Panc1 (cell line): Measurements from ENCODE around the gene TCEA3. TPM values are rescaled to one million over a fixed set of nuclear protein-coding genes. Genes with fewer than 3 reads are reported as not detected.

Source experiments
- ATAC-seq: fragments of 200-7000 bp; cut with Tn5 transposase; 2 replicates; pipeline ENCODE4 v1.9.1; 2020; ENCODE audit warnings: mild to moderate bottlenecking, moderate library complexity
- BruUV-seq: library from RNA; stranded (reverse); fragments of 400-500 nt; replicated peaks from 2 replicates; lab custom pipeline; 2021; lab: Mats Ljungman, UMichigan
- CTCF ChIA-PET: fragments of 300-600 bp; sonication (Branson Sonifier 250); formaldehyde crosslinking; loops from one replicate; lab custom pipeline; 2022; ENCODE audit warnings: antibody characterized with exemption; lab: Charles Lee
- POLR2A ChIA-PET: fragments of 300-600 bp; sonication (Branson Sonifier 250); formaldehyde crosslinking; loops from one replicate; lab custom pipeline; 2022; ENCODE audit warnings: antibody characterized with exemption; lab: Charles Lee
- DNase-seq: peaks from one replicate; pipeline ENCODE4 v3.0.0-alpha.2; 2010; ENCODE audit warnings: low read depth, low spot score
- H3K27ac ChIP-seq: 2 replicates; pipeline ENCODE4 v1.5.1; 2011; ENCODE audit warnings: mild to moderate bottlenecking, low read length, inconsistent platforms
- H3K27me3 ChIP-seq: fragments of 200-500 bp; sonication (Bioruptor generic); 2 replicates; pipeline ENCODE4 v1.6.0; 2014; ENCODE audit warnings: low read length, inconsistent platforms; ENCODE audit not compliant: control insufficient read depth, insufficient read depth
- H3K36me3 ChIP-seq: fragments of 200-500 bp; sonication (Bioruptor generic); 2 replicates; pipeline ENCODE4 v1.5.1; 2014; ENCODE audit warnings: inconsistent platforms, mild to moderate bottlenecking, low read length, moderate library complexity; ENCODE audit not compliant: control insufficient read depth, insufficient read depth
- H3K4me1 ChIP-seq: 2 replicates; pipeline ENCODE4 v1.5.1; 2011; ENCODE audit warnings: inconsistent platforms, mild to moderate bottlenecking, low read length, moderate library complexity; ENCODE audit not compliant: control insufficient read depth, insufficient read depth
- H3K4me3 ChIP-seq, 2 experiments: 2 replicates each; pipeline ENCODE4 v1.5.1; 2011 to 2012; ENCODE audit warnings: low read depth in 2 of 2, low read length in 2 of 2, mild to moderate bottlenecking in 2 of 2, inconsistent platforms in 1 of 2, moderate library complexity in 1 of 2
- H3K9me3 ChIP-seq: fragments of 200-500 bp; sonication (Bioruptor generic); 2 replicates; pipeline ENCODE4 v1.5.1; 2014; ENCODE audit warnings: low read depth, mild to moderate bottlenecking, inconsistent platforms, low read length, moderate library complexity; ENCODE audit not compliant: control insufficient read depth, insufficient read depth
- POLR2AphosphoS5 ChIP-seq: IDR thresholded peaks from 2 replicates; pipeline ENCODE4 v1.6.1; 2012; ENCODE audit warnings: mild to moderate bottlenecking, low read depth, low read length, moderate library complexity
- SIN3A ChIP-seq: IDR thresholded peaks from 2 replicates; pipeline ENCODE4 v1.6.1; 2012; ENCODE audit warnings: low read depth, mild to moderate bottlenecking, low read length, moderate library complexity, borderline replicate concordance; ENCODE audit not compliant: insufficient read depth
- TCF7L2 ChIP-seq: IDR thresholded peaks from 2 replicates; pipeline ENCODE4 v1.6.1; 2011; ENCODE audit warnings: mild to moderate bottlenecking, low read depth, low read length, inconsistent platforms
- in situ Hi-C: cut with HindIII; loops from 2 replicates; pipeline ENCODE4 v1.10.0; 2016; ENCODE audit warnings: low sequenced_read_pairs, low pct_unique_long_range_greater_than_20kb
- intact Hi-C: fragments of 100-400 bp; cut with micrococcal nuclease; formaldehyde crosslinking; loops from one replicate; pipeline ENCODE4 v1.10.0; 2022; ENCODE audit not compliant: unreplicated experiment
- total RNA-seq: library from RNA; stranded (reverse); gene quantifications from one replicate; pipeline ENCODE4 v1.2.1, GENCODE V29; 2021; ENCODE audit not compliant: unreplicated experiment
- TF ChIP-seq, protein P1 (sequence below), 2 experiments: IDR thresholded peaks; 2 replicates each; pipeline ENCODE4 v1.6.1; 2011 to 2012; ENCODE audit warnings: low read depth in 2 of 2, control low read depth in 1 of 2, low read length in 1 of 2, mild to moderate bottlenecking in 1 of 2, moderate library complexity in 1 of 2; ENCODE audit not compliant: insufficient read depth in 1 of 2
- TF ChIP-seq, protein P2 (sequence below): fragments of 450-650 bp; IDR thresholded peaks from 2 replicates; pipeline ENCODE4 v1.5.1; 2017; ENCODE audit warnings: mild to moderate bottlenecking

The TCEA3 gene
- total RNA-seq, 1 experiment from 2014 or later: 8.3 TPM

DNA sequence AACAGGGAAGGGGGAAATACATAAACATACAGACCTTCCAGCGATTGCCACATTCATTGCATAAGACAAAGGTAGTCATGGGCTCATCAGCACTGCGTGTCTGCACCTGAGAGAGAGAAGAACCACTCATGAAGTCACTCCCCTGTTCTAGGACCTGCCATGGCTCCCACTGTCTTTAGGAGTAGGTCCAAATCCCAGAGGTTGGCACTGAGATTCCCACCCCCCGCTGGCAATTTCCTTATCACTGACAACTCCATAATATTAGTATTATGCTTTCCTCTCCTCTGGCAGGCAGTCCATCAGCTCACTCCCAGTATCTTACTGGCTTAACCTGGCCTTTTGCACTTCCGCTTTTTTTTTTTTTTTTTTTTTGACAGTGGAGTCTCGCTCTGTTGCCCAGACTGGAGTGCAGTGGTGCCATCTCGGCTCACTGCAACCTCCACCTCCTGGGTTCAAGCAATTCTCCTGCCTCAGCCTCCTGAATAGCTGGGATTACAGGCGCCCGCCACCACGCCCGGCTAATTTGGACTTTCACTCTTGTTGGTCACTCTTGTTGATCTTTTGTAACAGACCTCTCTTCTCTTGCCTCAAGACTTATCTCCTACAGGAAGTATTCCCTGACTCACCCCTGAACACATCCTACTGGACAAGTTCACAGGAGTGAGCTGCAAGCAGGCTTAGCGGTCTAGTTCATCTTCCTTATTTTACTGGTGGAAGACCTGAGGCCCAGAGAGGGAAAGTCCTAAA is 40.1 kb downstream of the TCEA3 start:
- intact Hi-C loops (no loop called here), in situ Hi-C loops (no loop called here)
- Histone ChIP-seq H3K4me1 (peaks cover 7% of the 10 kb centered on the region), H3K9me3 (no peaks in the 10 kb centered on the region), H3K36me3 (no peaks in the 10 kb centered on the region), H3K27ac (no peak overlapping the region), H3K4me3 (no peak overlapping the region), H3K27me3 (no peaks in the 10 kb centered on the region)
- BruUV-seq: no TSS peak
- CTCF ChIA-PET: no interaction called here
- POLR2A ChIA-PET: no interaction called here
- no peak for TF ChIP-seq TCF7L2
- DNase-seq: no peak
- ATAC-seq: no peak

DNA sequence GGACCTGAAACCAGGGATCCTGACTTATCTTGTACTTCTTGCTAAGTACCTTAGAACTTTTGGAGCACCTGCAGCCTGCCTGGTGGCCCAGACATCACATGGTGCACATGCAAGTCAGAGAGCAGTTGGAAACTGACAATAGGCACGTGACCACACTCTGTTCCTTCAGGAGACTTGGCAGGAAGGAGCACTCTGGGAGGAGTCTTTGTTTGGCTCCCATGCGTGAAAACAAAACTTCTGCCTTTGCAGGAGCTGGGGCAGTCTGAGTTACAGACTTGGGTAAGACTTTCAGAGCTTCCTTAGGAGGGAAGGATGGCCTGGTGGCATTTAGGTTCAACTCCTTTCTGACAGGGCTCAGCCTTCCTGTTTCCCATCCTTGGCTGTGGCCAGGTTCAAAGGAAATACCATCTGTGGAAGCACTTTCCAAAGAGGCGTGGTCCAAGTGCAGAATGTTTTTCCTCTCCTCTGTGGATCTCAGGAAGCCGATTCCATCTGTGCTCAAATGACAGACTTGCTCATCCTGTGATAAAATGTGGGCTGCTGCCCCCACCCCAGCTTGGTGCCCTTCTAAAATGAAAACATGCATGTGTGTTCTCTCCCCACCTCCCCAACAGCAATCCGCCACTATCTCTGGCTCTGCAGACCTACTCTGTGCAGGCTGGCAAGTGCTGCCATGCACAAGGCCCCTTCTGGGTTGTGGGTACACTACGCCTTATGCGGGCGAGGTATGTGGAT is 40.8 kb downstream of the TCEA3 start:
- no peaks in the 10 kb centered on the region for H3K36me3 ChIP-seq
- BruUV-seq: no TSS peak
- H3K27ac ChIP-seq: no peak overlapping the region
- ChIA-PET POLR2A (no interaction called here), CTCF (no interaction called here)
- H3K4me3 ChIP-seq: no peak overlapping the region
- no peaks in the 10 kb centered on the region for H3K9me3 ChIP-seq
- H3K4me1 ChIP-seq: peaks cover 7% of the 10 kb centered on the region
- intact Hi-C loops (no loop called here), in situ Hi-C loops (no loop called here)
- no peak for TF ChIP-seq SIN3A
- TF ChIP-seq, protein P1, sequence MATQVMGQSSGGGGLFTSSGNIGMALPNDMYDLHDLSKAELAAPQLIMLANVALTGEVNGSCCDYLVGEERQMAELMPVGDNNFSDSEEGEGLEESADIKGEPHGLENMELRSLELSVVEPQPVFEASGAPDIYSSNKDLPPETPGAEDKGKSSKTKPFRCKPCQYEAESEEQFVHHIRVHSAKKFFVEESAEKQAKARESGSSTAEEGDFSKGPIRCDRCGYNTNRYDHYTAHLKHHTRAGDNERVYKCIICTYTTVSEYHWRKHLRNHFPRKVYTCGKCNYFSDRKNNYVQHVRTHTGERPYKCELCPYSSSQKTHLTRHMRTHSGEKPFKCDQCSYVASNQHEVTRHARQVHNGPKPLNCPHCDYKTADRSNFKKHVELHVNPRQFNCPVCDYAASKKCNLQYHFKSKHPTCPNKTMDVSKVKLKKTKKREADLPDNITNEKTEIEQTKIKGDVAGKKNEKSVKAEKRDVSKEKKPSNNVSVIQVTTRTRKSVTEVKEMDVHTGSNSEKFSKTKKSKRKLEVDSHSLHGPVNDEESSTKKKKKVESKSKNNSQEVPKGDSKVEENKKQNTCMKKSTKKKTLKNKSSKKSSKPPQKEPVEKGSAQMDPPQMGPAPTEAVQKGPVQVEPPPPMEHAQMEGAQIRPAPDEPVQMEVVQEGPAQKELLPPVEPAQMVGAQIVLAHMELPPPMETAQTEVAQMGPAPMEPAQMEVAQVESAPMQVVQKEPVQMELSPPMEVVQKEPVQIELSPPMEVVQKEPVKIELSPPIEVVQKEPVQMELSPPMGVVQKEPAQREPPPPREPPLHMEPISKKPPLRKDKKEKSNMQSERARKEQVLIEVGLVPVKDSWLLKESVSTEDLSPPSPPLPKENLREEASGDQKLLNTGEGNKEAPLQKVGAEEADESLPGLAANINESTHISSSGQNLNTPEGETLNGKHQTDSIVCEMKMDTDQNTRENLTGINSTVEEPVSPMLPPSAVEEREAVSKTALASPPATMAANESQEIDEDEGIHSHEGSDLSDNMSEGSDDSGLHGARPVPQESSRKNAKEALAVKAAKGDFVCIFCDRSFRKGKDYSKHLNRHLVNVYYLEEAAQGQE (IDR thresholded peaks at IDR 0.05; ENCODE audit: insufficient read depth in 1 of 2, low read depth in 2 of 2, low read length in 1 of 2): no peak
- TF ChIP-seq TCF7L2: no peak
- TF ChIP-seq, protein P2, sequence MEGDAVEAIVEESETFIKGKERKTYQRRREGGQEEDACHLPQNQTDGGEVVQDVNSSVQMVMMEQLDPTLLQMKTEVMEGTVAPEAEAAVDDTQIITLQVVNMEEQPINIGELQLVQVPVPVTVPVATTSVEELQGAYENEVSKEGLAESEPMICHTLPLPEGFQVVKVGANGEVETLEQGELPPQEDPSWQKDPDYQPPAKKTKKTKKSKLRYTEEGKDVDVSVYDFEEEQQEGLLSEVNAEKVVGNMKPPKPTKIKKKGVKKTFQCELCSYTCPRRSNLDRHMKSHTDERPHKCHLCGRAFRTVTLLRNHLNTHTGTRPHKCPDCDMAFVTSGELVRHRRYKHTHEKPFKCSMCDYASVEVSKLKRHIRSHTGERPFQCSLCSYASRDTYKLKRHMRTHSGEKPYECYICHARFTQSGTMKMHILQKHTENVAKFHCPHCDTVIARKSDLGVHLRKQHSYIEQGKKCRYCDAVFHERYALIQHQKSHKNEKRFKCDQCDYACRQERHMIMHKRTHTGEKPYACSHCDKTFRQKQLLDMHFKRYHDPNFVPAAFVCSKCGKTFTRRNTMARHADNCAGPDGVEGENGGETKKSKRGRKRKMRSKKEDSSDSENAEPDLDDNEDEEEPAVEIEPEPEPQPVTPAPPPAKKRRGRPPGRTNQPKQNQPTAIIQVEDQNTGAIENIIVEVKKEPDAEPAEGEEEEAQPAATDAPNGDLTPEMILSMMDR: no peak
- no peak for TF ChIP-seq POLR2AphosphoS5
- DNase-seq: no peak
- no peak for ATAC-seq
- H3K27me3 ChIP-seq: no peaks in the 10 kb centered on the region
